Measurements from ENCODE around the gene UCP3.

GRCh38 chr11:73951797-73952196 lies 57.1 kb downstream of the UCP3 start:
- no peak for TF ChIP-seq POLR2A (IDR thresholded peaks at IDR 0.05)
- no peak for TF ChIP-seq CTCF (IDR thresholded peaks at IDR 0.05)
